Kidney epithelial cell (primary cell): ENCODE measurements around the gene TUBA3E. TPM values are rescaled to one million over a fixed set of nuclear protein-coding genes. Genes with fewer than 3 reads are reported as not detected.
"Not testable (repeated sequence)": the region's sequence is repeated elsewhere in the genome, so short reads cannot be mapped to it uniquely, and the experiment has no call there.

Experiments used
- DNase-seq: peaks from one replicate; pipeline ENCODE4 v3.0.0-alpha.2; 2010; ENCODE audit warnings: low read depth
- H3K27me3 ChIP-seq: 2 replicates; pipeline ENCODE4 v1.6.0; 2011; ENCODE audit warnings: low read length; ENCODE audit not compliant: control insufficient read depth, insufficient read depth
- H3K36me3 ChIP-seq: 2 replicates; pipeline ENCODE4 v1.5.1; 2011; ENCODE audit warnings: low read length; ENCODE audit not compliant: control insufficient read depth, insufficient read depth
- H3K4me3 ChIP-seq: 2 replicates; pipeline ENCODE4 v1.5.1; 2011; ENCODE audit warnings: low read depth, mild to moderate bottlenecking, control low read depth, low read length
- total RNA-seq: library from RNA; depleted of rRNA; stranded (reverse); fragments of >200 nt; gene quantifications from 2 replicates; pipeline ENCODE4 v1.2.3, GENCODE V29; 2015

TUBA3E gene
- total RNA-seq, 1 donor from 2014 or later: not detected

DNA sequence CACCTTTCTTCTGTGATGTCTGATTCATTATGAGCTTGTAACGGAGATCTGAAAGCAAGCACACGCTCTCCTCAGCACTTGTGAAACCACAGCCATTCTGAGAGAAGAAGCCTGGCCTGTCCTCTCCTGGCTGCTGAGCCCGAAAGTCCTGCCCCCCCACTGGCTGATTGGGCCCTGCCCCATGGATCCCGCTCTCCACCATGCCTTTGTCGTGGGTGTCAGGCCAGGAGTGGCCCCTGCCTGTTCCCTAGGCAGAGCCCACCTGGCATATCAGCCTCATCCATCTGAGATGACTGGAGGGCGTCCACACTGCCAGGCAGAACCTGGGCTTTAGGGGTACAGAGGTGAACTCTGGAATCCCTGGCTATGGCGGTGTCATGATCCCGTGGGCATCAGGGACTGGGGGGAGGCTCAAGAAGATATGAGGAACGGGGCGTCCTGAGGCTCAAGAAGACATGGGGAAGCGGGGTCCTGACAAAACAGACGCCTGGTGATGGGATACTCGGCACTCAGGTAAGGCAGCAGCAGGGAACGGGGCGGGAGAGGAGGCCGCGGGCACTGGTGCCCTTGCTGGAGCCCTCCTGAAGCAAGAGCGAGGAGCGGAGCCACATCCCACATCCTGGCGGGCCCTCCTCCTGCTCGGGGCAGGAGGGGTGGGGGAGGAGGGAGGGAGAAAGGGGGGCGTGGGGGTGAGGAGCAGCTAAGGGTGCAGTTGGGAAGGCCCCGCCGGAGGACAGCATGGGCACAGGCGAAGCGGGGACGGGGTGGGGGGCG lies 54.8 kb downstream of the TUBA3E start:
- DNase-seq, H3K27me3 ChIP-seq: not testable (repeated sequence)

DNA sequence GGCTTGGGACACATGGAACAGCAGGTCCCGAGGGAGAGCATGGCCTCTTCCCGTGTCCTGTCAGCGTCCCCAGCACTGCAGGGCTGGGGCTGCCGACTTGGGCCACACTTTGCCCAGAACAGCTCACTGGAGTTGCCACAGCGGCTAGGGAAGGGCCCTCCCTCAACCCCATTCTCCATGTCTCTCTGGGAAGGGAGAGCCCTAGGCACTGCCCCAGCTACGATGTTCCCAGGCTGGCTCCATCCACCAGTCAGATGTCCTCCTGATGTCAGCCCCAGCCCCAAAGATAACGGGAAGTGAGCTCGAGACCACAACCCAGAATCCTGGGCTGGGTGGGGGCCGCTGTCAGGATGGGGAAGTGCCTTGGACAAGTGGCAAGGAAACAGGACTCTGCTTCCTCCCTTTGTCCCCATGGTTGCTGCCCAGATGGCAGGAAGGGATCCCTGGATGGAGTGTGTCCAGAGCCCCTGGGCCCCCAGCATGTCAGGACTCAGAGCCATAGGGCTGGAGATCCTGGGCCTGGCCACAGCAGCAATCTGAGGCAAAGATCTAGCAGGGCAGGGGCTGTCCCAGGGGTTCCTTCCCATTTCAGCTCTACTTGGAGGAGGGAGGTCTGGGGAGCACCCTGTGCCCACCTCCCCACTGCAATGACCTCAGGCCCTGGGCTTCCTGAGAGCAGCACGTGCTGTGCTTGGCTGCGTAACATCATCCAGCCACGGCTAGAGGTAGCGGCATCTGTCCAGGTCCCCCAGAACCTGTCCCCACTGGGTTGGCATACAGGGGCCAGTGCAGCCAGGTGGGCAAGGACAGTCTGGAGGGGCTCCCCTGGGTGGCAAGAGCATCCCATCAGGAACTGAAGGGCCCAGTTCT lies 55.6 kb downstream of the TUBA3E start:
- H3K27me3 ChIP-seq, DNase-seq, H3K4me3 ChIP-seq, H3K36me3 ChIP-seq: not testable (repeated sequence)

More for the DNA sequence above, 54.8 kb downstream of the TUBA3E start:
- peak overlapping the region; percentile 41 for H3K4me3 ChIP-seq
- H3K36me3 ChIP-seq: not testable (repeated sequence)

Other genes starting within 250 kb of the TUBA3E start
- 0.04 and 0.34 TPM in 2 replicates for gene RAB6C, start 218.8 kb downstream of the TUBA3E start, total RNA-seq
- gene POTEF, start 69.2 kb downstream of the TUBA3E start, total RNA-seq: not detected in 2 replicates
- 8.6 and 9.5 TPM in 2 replicates for gene CCDC74B, start 53.3 kb downstream of the TUBA3E start, total RNA-seq
- gene SMPD4, start 16.8 kb downstream of the TUBA3E start, total RNA-seq: 52.8 and 64.8 TPM in 2 replicates
- gene MZT2B, start 16.2 kb downstream of the TUBA3E start, total RNA-seq: 262 and 276 TPM in 2 replicates
- 121 and 150 TPM in 2 replicates for gene IMP4, start 144.5 kb upstream of the TUBA3E start, total RNA-seq
- gene PTPN18, start 157.6 kb upstream of the TUBA3E start, total RNA-seq: 15.9 and 35.6 TPM in 2 replicates